Hair follicle dermal papilla cell (primary cell): ENCODE data around the gene COMT. TPM values are rescaled to one million over a fixed set of nuclear protein-coding genes. Genes with fewer than 3 reads are reported as not detected.

Source experiments
- total RNA-seq: library from RNA; depleted of rRNA; stranded (reverse); fragments of >200 nt; gene quantifications from 2 replicates; pipeline ENCODE4 v1.2.3, GENCODE V29; 2012

Gene COMT
- total RNA-seq, result 203 and 254 TPM in 2 replicates

DNA sequence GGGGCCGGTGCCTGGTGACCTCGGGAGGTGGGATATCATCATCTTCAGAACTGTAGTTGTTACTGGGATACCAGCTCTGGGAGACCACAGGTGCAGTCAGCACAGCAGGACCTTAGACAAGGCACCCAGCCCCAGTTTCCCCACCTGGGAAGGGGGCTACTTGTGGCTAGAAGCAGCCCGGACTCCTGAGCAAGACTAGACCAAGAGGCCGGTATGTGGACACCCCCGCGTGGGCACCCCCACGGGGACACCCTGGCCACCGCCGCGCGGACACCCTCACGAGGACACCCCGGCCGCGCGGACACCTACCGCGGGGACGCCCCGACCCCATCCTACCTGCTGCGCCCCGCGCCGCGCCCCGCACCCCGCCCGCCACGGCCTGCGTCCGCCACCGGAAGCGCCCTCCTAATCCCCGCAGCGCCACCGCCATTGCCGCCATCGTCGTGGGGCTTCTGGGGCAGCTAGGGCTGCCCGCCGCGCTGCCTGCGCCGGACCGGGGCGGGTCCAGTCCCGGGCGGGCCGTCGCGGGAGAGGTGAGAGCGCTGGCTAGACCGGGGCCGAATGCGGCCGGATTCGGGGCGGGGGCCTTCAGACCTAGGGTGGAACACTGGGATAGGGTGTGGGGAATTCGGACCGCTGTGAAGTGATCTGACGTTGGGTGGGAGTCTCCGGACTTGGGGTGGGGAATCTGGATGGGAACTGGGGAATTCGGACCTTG, at the start of gene COMT, which contains the start of gene TXNRD2:
Gene COMT, plus strand, starts transcription at position 408 of the 718 bp plus-strand sequence. CDS start 20,755 bp downstream, outside the sequence.
Gene TXNRD2, minus strand, starts transcription at position 454 of the 718 bp plus-strand sequence. Its CDS starts 15 bp downstream, at position 439.

DNA sequence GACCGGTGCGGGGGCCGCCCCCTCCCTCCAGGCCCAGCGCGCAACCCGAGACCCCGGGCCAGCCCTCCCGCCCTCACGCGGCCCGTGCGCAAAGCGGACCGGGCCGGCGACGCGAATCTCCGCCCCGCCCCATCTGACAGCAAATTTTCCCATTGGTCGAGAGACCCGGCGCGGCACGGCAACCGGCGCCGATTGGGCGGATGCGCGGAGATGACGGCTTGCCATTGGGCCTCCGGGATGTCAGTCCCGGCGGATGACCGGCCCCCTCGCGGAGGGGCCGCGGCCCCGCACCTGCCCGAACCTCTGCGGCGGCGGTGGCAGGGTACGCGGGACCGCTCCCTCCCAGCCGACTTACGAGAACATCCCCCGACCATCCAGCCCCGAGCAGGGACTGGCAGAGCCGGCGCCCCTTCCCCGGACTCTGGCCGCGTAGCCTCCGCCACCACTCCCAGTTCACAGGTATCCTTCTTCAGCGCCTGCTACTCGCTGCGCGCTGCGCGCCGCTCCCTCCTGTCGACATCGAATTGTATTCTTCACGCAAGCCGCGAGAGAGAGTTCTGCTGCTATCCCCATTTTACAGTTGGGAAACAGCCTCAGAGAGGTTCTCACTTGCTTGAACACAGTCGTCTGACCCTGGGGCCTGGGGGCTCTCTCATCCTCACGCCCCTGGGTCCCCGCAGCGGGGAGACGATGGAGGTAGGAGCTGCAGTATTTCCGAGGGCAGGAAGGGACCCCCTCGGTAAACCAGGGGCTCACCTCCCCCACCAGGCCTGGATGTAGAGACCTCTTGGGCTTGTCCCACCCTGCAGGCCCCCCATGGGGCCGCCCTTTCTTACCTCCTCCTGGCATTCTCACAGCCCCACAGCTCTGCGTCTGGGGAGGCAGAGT, 75.4 kb downstream of the COMT start, which contains the start of gene ARVCF:
Gene ARVCF, minus strand, starts transcription at position 90 of the 888 bp plus-strand sequence. CDS start 26,029 bp downstream, outside the sequence.

Other genes starting within 250 kb of the COMT start
- gene SEPTIN5, start 227.3 kb upstream of the COMT start, total RNA-seq, result 43.6 and 47.7 TPM in 2 replicates
- 4.3 and 5.0 TPM in 2 replicates for gene GP1BB, start 218.2 kb upstream of the COMT start, total RNA-seq
- 0.16 TPM in 1 of 2 replicates, not detected in the other for gene TBX1, start 181.0 kb upstream of the COMT start, total RNA-seq
- gene GNB1L, start 86.9 kb upstream of the COMT start, total RNA-seq, result 7.1 and 10.1 TPM in 2 replicates
- gene RTL10, start 86.9 kb upstream of the COMT start, total RNA-seq, result 38.8 and 40.0 TPM in 2 replicates
- gene TXNRD2, start within 50 bp of the COMT start, total RNA-seq, result 19.6 and 27.0 TPM in 2 replicates
- 4.5 and 6.1 TPM in 2 replicates for gene ARVCF, start 75.1 kb downstream of the COMT start, total RNA-seq
- gene TANGO2, start 79.3 kb downstream of the COMT start, total RNA-seq, result 59.6 and 69.5 TPM in 2 replicates
- gene DGCR8, start 138.5 kb downstream of the COMT start, total RNA-seq, result 25.9 and 39.1 TPM in 2 replicates
- gene RANBP1, start 174.3 kb downstream of the COMT start, total RNA-seq, result 51.8 and 55.4 TPM in 2 replicates
- 48.8 and 53.1 TPM in 2 replicates for gene TRMT2A, start 175.5 kb downstream of the COMT start, total RNA-seq
- 18.5 and 21.1 TPM in 2 replicates for gene ZDHHC8, start 190.0 kb downstream of the COMT start, total RNA-seq
- gene CCDC188, start 209.3 kb downstream of the COMT start, total RNA-seq, result 1.5 and 1.6 TPM in 2 replicates